Measurements from ENCODE around the gene FOXI1.
A peak's percentile ranks its signal among the peaks of the same experiment; 100 is the strongest.

FOXI1 gene

DNA sequence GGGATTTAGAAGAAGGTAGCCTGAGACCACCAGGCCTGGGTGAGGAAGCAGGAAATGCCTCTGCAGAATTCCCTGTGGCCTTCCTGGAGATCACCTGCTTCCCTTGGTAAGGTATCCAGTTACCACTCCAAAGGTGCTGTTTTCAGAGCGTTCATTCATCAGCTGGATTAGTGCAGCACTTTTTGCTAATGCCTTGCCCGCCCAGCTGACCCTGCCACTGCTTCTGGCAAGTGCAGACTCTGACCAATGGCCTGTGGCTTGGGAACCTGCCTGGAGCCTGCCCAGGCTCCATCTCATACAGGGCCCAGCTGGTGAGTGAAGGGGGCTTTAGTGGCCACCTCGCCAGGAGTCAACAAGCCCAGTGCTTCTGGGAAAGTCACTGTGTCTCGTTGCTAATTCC is 48.6 kb downstream of the FOXI1 start:
- DNase-seq: peak; percentile 82

DNA sequence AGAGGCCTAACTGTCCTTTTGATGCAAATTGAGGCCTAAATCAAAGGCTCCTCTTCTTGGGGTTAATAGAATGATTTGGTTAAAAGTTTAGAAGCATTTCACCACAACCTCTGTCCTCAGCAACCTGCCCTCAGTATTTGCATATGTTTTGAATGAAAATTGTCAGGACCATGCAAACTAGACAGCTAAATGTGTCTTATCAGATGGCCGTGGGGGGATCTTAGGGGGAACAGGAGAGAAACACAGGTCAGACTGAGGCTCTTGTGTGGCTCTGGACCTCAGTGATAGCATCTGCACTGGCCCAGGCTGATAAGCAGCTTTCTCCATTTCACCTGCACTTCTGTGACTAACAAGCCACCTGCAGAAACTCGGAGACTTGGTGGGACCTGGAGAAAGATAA is 49.0 kb downstream of the FOXI1 start:
- peak; percentile 98 for DNase-seq

DNA sequence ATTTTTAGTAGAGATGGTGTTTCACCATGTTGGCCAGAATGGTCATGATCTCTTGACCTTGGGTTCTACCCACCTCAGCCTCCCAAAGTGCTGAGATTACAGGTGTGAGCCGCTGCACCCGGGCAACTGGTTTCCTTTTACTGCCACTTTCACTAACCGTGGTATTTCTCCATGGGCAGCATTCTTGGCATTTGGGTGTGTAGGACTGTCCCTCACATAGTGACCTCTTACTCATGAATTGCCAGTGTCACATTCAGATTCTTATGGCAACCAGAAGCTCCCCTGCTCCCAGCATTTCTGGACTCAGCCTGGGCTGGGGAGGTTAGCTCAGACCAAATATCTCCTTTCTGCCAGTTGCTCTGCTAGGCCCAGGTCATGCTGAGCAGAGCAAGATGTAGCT is 50.1 kb downstream of the FOXI1 start:
- DNase-seq: no peak

DNA sequence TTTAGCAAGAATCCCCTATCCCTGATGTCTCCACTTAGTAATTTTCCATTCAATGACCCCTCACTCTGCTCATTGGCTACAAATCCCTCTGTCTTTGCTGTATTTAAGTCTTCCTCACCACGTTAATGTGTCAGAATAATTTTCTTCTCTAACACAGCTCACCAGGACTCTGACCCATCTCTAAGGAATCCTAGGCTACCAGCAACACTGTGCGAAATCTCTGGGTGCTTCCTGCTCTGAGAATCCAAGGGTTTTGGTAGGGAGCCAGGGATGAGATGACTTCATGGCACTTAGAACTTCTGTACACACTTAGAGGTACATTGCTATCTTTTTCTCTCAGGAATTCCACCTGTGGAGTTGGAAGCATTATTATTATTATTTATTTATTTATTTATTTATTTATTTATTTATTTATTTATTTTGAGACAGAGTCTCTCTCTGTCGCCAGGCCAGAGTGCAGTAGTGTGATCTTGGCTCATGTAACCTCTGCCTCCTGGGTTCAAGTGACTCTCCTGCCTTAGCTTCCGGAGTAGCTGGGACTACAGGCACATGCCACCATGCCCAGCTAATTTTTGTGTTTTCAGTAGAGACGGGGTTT is 53.5 kb downstream of the FOXI1 start:
- no peak for DNase-seq

All from NCI-H526 treated with DMSO at 0.1 percent for 48 hours (cell line).